ENCODE results near the gene TSN.
"Not testable (repeated sequence)": the region's sequence is repeated elsewhere in the genome, so short reads cannot be mapped to it uniquely, and the experiment has no call there.

TSN gene

GRCh38 chr2:121796239-121796638 is 40.8 kb downstream of the TSN start:
- in situ Hi-C loops (cut with MboI; ENCODE audit: low sequenced_read_pairs), result no loop called here

- in situ Hi-C loops (cut with MboI; ENCODE audit: low sequenced_read_pairs), result no loop called here
Observed at GRCh38 chr2:121798617-121799016, 43.2 kb downstream of the TSN start.

DNA sequence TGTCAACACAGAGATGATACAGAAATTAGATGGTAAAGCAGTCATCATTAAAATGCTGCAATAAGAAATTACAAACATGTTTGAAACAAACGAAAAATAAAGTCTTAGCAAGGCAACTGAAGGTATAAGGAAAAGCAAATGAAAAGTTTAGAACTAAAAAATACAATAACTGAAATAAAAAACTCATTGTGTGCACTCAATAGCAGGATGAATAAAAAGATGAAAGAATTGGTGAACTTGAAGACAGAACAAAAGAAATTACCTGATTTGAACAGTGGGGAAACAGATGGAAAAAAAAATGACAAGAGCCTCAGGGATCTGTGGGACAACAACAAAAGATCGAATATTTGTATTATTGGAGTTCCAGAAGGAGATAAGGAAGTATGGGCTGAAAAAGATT is 46.5 kb downstream of the TSN start:
- in situ Hi-C loops (cut with MboI; ENCODE audit: low sequenced_read_pairs), result no loop called here

- in situ Hi-C loops (cut with MboI; ENCODE audit: low sequenced_read_pairs), result no loop called here
Observed at GRCh38 chr2:121803503-121803902, 48.1 kb downstream of the TSN start.

- in situ Hi-C loops (cut with MboI; ENCODE audit: low sequenced_read_pairs), result no loop called here
Observed at GRCh38 chr2:121804340-121804739, 48.9 kb downstream of the TSN start.

GRCh38 chr2:121804997-121805765 is 49.7 kb downstream of the TSN start:
- in situ Hi-C loops (cut with MboI; ENCODE audit: low sequenced_read_pairs), result no loop called here

- in situ Hi-C loops (cut with MboI; ENCODE audit: low sequenced_read_pairs), result no loop called here
Observed at GRCh38 chr2:121805766-121806143, 50.3 kb downstream of the TSN start.

- in situ Hi-C loops (cut with MboI; ENCODE audit: low sequenced_read_pairs), result not testable (repeated sequence)
Observed at GRCh38 chr2:121807771-121808170, 52.3 kb downstream of the TSN start.

DNA sequence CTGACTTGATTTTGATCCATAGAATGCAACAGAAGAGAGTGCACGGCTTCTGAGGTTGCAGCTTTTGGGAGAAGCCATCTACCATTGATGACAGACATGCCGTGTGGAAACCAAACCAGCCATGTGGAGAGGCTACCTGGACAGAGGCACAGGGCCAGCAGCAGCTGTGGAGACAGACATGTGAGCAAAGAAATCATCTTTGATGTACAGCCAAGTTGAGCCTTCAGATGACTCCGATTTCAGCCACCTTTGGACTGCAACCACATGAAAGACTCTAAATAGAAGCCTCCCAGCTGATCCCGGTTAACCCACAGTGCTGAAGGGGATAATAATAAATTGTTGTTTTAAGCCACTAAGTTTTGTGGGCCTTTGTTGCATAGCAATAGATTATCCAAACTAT is 54.2 kb downstream of the TSN start:
- in situ Hi-C loops (cut with MboI; ENCODE audit: low sequenced_read_pairs), result no loop called here

GRCh38 chr2:121810959-121811853 is 55.8 kb downstream of the TSN start:
- in situ Hi-C loops (cut with MboI; ENCODE audit: low sequenced_read_pairs), result no loop called here

- in situ Hi-C loops (cut with MboI; ENCODE audit: low sequenced_read_pairs), result not testable (repeated sequence)
Observed at GRCh38 chr2:121813083-121813482, 57.6 kb downstream of the TSN start.

DNA sequence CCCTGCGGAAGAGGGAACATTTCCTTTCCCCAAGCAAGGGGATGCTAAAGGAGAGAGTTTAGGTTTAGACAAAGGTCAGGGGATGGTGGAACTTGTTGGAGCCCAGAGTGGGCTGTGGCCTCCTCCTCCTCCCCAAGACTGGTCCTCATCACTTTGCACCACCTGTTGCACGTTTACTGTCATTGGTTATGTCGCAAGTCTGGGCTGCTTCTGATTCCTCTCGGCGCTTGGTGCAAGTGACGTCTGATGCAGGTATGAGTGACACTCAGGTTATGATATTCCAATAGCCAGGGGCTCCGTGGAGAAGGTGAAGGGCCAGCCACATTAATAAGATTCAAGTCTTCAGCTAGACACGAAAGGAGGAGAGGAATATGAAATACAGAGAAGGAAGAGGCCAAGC is 59.8 kb downstream of the TSN start:
- in situ Hi-C loops (cut with MboI; ENCODE audit: low sequenced_read_pairs), result no loop called here

GRCh38 chr2:121816797-121817196 is 61.3 kb downstream of the TSN start:
- in situ Hi-C loops (cut with MboI; ENCODE audit: low sequenced_read_pairs), result no loop called here

DNA sequence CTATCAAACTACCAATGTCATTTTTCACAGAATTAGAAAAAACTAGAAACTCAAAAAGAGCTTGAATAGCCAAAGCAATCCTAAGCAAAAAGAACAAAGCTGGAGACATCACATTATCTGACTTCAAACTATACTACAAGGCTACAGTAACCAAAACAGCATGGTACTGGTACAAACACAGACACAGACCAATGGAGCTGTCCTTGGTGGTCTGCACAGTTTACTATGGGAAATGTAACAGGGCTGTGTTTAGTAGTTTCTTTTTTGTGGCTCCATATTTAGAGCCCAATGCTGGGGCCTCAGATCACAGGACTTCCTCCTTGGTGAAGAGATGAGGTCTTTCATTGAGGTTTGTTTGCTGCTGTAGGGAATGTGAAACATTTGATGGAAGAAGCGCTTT is 61.9 kb downstream of the TSN start:
- in situ Hi-C loops (cut with MboI; ENCODE audit: low sequenced_read_pairs), result not testable (repeated sequence)

Data from hTERT RPE-1 (cell line).